Thyroid gland (tissue), 4 donors: Measurements from ENCODE around the gene ZNF143.

Experiments
- POLR2A ChIP-seq, 2 donors: fragments of 450-650 bp; IDR thresholded peaks; one replicate each; pipeline ENCODE4 v1.6.1; 2017; ENCODE audit warnings: antibody characterized with exemption in 2 of 2, mild to moderate bottlenecking in 2 of 2, moderate library complexity in 1 of 2
- TF ChIP-seq, protein P1 (sequence below), 6 experiments: fragments of 200-600 bp in 3 of 6; fragments of 450-650 bp in 3 of 6; sonication (generic) in 3 of 6; IDR thresholded peaks; one replicate each; pipeline ENCODE4 v1.5.1; 2016 to 2019; ENCODE audit warnings: antibody characterized with exemption in 6 of 6, mild to moderate bottlenecking in 2 of 6, inconsistent platforms in 1 of 6, moderate library complexity in 1 of 6

DNA sequence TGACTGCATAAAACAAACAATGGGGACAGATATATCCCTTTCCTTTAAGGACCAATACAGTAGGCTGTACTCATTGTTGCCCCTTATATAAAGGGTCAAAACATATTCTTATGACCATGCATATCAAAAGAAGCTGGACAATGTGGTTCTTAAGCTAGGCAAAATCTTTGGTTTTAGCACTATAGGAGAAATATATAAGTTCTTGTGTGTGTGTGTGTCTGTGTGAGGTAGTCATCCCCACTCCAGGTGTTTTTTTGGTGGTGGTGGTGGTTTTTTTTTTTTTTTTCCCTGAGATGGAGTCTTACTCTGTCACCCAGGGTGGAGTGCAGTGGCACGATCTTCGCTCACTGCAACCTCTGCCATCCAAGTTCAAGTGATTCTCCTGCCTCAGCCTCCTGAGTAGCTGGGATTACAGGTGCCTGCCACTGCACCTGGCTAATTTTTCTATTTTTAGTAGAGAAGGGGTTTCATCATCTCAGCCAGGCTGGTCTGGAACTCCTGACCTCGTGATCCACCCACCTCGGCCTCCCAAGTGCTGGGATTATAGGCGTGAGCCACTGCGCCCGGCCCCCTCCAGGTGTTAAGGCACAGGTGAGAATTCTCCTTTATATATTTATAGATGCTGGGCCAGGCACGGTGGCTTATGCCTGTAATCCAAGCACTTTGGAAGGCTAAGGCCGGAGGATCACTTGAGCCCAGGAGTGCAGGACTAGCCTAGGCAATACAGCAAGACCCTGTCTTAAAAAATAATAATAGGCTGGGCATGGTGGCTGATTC lies 12.0 kb upstream of the ZNF143 start:
- TF ChIP-seq, protein P1, sequence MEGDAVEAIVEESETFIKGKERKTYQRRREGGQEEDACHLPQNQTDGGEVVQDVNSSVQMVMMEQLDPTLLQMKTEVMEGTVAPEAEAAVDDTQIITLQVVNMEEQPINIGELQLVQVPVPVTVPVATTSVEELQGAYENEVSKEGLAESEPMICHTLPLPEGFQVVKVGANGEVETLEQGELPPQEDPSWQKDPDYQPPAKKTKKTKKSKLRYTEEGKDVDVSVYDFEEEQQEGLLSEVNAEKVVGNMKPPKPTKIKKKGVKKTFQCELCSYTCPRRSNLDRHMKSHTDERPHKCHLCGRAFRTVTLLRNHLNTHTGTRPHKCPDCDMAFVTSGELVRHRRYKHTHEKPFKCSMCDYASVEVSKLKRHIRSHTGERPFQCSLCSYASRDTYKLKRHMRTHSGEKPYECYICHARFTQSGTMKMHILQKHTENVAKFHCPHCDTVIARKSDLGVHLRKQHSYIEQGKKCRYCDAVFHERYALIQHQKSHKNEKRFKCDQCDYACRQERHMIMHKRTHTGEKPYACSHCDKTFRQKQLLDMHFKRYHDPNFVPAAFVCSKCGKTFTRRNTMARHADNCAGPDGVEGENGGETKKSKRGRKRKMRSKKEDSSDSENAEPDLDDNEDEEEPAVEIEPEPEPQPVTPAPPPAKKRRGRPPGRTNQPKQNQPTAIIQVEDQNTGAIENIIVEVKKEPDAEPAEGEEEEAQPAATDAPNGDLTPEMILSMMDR (IDR thresholded peaks at IDR 0.05): no peak
- TF ChIP-seq POLR2A (IDR thresholded peaks at IDR 0.05): no peak
